K562 (cell line): ENCODE measurements around the gene ADGRD1. TPM values are rescaled to one million over a fixed set of nuclear protein-coding genes. Genes with fewer than 3 reads are reported as not detected.

Source experiments
- ARID2 ChIP-seq: fragments of 450-650 bp; IDR thresholded peaks from 2 replicates; pipeline ENCODE4 v1.6.1; 2017; ENCODE audit warnings: antibody characterized with exemption, mild to moderate bottlenecking
- ARID3B ChIP-seq: fragments of 250-450 bp; sonication (Bioruptor Pico); IDR thresholded peaks from 2 replicates; pipeline ENCODE4 v1.4.0; 2020; ENCODE audit warnings: borderline replicate concordance
- ATF6 ChIP-seq: sonication (generic); formaldehyde crosslinking; IDR thresholded peaks from 2 replicates; pipeline ENCODE4 v1.4.0; 2020; ENCODE audit warnings: mild to moderate bottlenecking, missing genetic modification reagents
- ATF7 ChIP-seq: fragments of 450-650 bp; IDR thresholded peaks from 2 replicates; pipeline ENCODE4 v1.7.1; 2014; ENCODE audit warnings: mild to moderate bottlenecking, moderate library complexity
- CAMTA2 ChIP-seq: fragments of 250-450 bp; sonication (Bioruptor Pico); conservative IDR thresholded peaks from 2 replicates; pipeline ENCODE4 v1.5.1; 2022
- FOXJ3 ChIP-seq: sonication (generic); formaldehyde crosslinking; IDR thresholded peaks from 2 replicates; pipeline ENCODE4 v1.4.0; 2020; ENCODE audit warnings: mild to moderate bottlenecking, missing genetic modification reagents
- NR2F6 ChIP-seq: fragments of 450-650 bp; formaldehyde crosslinking; IDR thresholded peaks from 2 replicates; pipeline ENCODE4 v1.4.0; 2020; ENCODE audit warnings: mild to moderate bottlenecking
- POLR2A ChIP-seq: fragments of 450-650 bp; conservative IDR thresholded peaks from 2 replicates; pipeline ENCODE4 v1.6.1; 2016
- POLR2AphosphoS5 ChIP-seq: IDR thresholded peaks from 2 replicates; pipeline ENCODE4 v1.6.1; 2011; ENCODE audit warnings: mild to moderate bottlenecking, low read depth, low read length, moderate library complexity; ENCODE audit not compliant: control insufficient read depth, insufficient read depth
- PRDM10 ChIP-seq: fragments of 450-650 bp; IDR thresholded peaks from 2 replicates; pipeline ENCODE4 v1.6.1; 2018; ENCODE audit not compliant: partially characterized antibody
- RBM39 ChIP-seq: fragments of 200-400 bp; formaldehyde crosslinking; optimal IDR thresholded peaks from 2 replicates; pipeline ENCODE3; 2018; ENCODE audit warnings: low read depth, low read length
- SLC30A9 ChIP-seq: fragments of 250-450 bp; sonication (Bioruptor Pico); IDR thresholded peaks from 2 replicates; pipeline ENCODE4 v1.8.0; 2022; ENCODE audit warnings: mild to moderate bottlenecking, moderate library complexity
- SMAD1 ChIP-seq: fragments of 150-350 bp; IDR thresholded peaks from 2 replicates; pipeline ENCODE4 v1.6.1; 2014; ENCODE audit warnings: low read length, low read depth; ENCODE audit not compliant: partially characterized antibody
- SREBF1 ChIP-seq: fragments of 150-350 bp; IDR thresholded peaks from 2 replicates; pipeline ENCODE4 v1.6.1; 2014; ENCODE audit warnings: antibody characterized with exemption, low read depth, low read length, borderline replicate concordance
- TCFL5 ChIP-seq: fragments of 250-450 bp; sonication (Bioruptor Pico); conservative IDR thresholded peaks from 2 replicates; pipeline ENCODE4 v1.6.1; 2021; ENCODE audit warnings: mild to moderate bottlenecking, moderate library complexity, matching md5 sums
- ZEB2 ChIP-seq: fragments of 450-650 bp; IDR thresholded peaks from 2 replicates; pipeline ENCODE4 v1.6.1; 2016
- ZNF263 ChIP-seq: sonication (generic); formaldehyde crosslinking; IDR thresholded peaks from 2 replicates; pipeline ENCODE4 v1.8.0; 2022; ENCODE audit warnings: mild to moderate bottlenecking, missing genetic modification reagents, borderline replicate concordance
- ZNF277 ChIP-seq: fragments of 250-450 bp; sonication (Bioruptor Pico); IDR thresholded peaks from 2 replicates; pipeline ENCODE4 v1.8.0; 2022; ENCODE audit warnings: inconsistent platforms, mild to moderate bottlenecking, moderate library complexity, borderline replicate concordance
- ZNF696 ChIP-seq: fragments of 250-450 bp; sonication (Bioruptor Pico); conservative IDR thresholded peaks from 2 replicates; pipeline ENCODE4 v1.4.0; 2020; ENCODE audit warnings: mild to moderate bottlenecking, moderate library complexity
- ZSCAN32 ChIP-seq: fragments of 450-650 bp; formaldehyde crosslinking; IDR thresholded peaks from 2 replicates; pipeline ENCODE4 v1.4.0; 2020; ENCODE audit warnings: mild to moderate bottlenecking, moderate library complexity
- polyA plus RNA-seq, 8 experiments: library from polyadenylated mRNA; depleted of rRNA in 4 of 8; stranded (reverse) in 5 of 8; unstranded in 3 of 8; fragments of >200 nt; fragmentation: Nextera tagmentation in 2 of 8; fragmentation: Illumina TruSeq in 1 of 8; extraction: Ambion mirVana in 2 of 8; extraction: Trizol in 1 of 8; gene quantifications; 2 replicates each; pipeline versions ENCODE4 v1.2.1 to v1.2.3, GENCODE V29; 2011 to 2014; ENCODE audit warnings: inconsistent platforms in 1 of 8, missing spikeins in 1 of 8
- total RNA-seq, 7 experiments: library from RNA; depleted of rRNA in 6 of 7; stranded (reverse); fragments of >200 nt in 6 of 7; fragmentation: Illumina TruSeq in 2 of 7; extraction: Trizol in 2 of 7; gene quantifications; 2 replicates each; pipeline versions ENCODE4 v1.2.1 to v1.2.3, GENCODE V29; 2011 to 2021; ENCODE audit warnings: low replicate concordance in 1 of 7

The ADGRD1 gene
- total and polyA plus RNA-seq, 9 of the 15 experiments (the other 6 are each of a cell fraction or from before 2014, with no cell fraction given), result 1.7 to 11.7 (median 3.3) TPM

GRCh38 chr12:131104463-131105350, 151.0 kb downstream of the ADGRD1 start (continued):
- TF ChIP-seq FOXJ3, result no peak
- no peak for TF ChIP-seq ATF6 (CRISPR knock-in tag)
- TF ChIP-seq ZNF696 (CRISPR knock-in tag), result no peak
- no peak for TF ChIP-seq NR2F6 (CRISPR knock-in tag)
- TF ChIP-seq ZNF263, result peak; percentile 67; the same call in 1 of the 2 replicates
- no peak for TF ChIP-seq ZEB2
- TF ChIP-seq SMAD1, result no peak
- TF ChIP-seq CAMTA2 (CRISPR knock-in tag), result no peak
- TF ChIP-seq ZNF277, result no peak
- no peak for TF ChIP-seq ZSCAN32 (CRISPR knock-in tag)
- no peak for TF ChIP-seq POLR2A
- TF ChIP-seq POLR2AphosphoS5, result no peak
- peak; percentile 70; the same call in 1 of the 2 replicates for TF ChIP-seq ARID2
- no peak for TF ChIP-seq ARID3B (CRISPR knock-in tag)
- peak; percentile 33; the same call in 1 of the 2 replicates for TF ChIP-seq ATF7
- TF ChIP-seq RBM39, result no peak
- TF ChIP-seq PRDM10, result no peak
- no peak for TF ChIP-seq SREBF1
- TF ChIP-seq TCFL5 (CRISPR knock-in tag), result no peak
- no peak for TF ChIP-seq SLC30A9 (CRISPR knock-in tag)
